Melanocyte of skin (primary cell): ENCODE measurements around the gene KLHL34. TPM values are rescaled to one million over a fixed set of nuclear protein-coding genes. Genes with fewer than 3 reads are reported as not detected.

ENCODE experiments used
- total RNA-seq, 2 donors: library from RNA; depleted of rRNA; stranded (reverse); fragments of >200 nt; gene quantifications; 2 replicates each; pipeline ENCODE4 v1.2.3, GENCODE V29; 2012

Gene KLHL34, protein sequence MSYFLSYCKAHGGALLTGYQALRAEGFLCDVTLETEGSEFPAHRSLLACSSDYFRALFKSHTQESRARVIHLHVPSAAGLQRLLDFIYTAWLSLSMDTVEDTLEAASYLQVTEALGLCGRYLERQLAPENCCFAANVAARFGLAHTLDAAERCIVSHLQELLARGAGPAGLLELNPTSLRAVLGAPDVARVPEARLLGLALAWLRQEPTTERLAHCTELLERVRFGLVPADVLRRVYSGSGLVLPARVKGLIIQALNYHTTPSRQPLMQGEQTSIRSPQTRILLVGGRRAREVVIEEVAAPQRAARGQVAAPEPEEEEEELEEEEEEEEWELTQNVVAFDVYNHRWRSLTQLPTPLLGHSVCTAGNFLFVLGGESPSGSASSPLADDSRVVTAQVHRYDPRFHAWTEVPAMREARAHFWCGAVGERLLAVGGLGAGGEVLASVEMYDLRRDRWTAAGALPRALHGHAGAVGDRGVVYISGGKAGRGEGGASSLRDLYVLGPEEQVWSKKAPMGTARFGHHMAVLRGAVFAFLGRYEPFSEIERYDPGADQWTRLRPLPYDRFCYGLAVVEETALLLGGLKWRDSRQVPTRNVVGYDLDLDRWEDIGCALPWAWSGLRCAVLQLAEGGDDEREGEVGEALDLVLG
- under 1 TPM; 0.34 to 0.67 TPM for total RNA-seq

DNA sequence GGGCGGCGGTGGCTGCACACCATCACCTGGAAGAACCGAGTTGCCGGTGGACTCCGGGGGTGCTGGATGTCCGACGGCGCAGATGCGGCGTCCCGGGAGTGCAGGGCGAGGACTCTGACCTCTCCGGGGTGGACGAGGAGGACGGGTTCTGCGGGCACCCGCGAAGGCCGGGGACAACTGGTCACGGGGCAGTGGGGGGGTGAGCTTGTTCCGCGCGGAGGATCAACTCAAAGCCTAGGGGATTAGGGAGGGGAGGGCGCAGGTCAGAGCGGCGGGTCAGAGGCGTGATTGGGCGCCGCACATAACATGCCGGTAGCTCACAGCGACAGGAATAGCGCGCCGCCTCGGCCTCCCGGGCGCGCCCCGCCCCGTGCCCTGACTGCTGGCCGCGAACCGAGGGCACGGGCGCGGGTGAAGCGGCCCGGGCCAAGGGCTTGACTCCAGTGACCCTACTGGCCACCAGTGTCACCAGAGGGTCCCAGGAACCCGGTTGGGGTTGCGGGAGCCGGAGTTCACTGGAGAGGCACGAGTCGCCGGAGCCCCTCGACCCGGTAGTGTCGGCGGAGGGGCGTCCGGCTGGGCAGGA, at the start of gene KLHL34:
TSS of gene KLHL34 (minus strand) at position 179 of the 586 bp plus-strand sequence. CDS start 542 bp downstream, outside the sequence.

Other genes starting within 250 kb of the KLHL34 start
- gene SMPX, start 99.8 kb upstream of the KLHL34 start, total RNA-seq = not detected
- 10 to 100 TPM in 1 of 2 donors, 1 to 10 TPM in 1; 10.0 to 15.0 TPM for gene MBTPS2, start 181.3 kb upstream of the KLHL34 start, total RNA-seq
- 1 to 10 TPM; 1.4 to 2.7 TPM for gene YY2, start 197.7 kb upstream of the KLHL34 start, total RNA-seq